ENCODE measurements around the gene ARL2BP.

GRCh38 chr16:57299719-57300386, 54.8 kb downstream of the ARL2BP start:
- TF ChIP-seq POLR2A (IDR thresholded peaks at IDR 0.05; ENCODE audit: low read depth, low read length) (no peak; the same call in 1 of the 2 replicates), POLR2AphosphoS5 (IDR thresholded peaks at IDR 0.05; ENCODE audit: low read depth, low read length) (no peak; the same call in 1 of the 2 replicates)
